HG02840 (cell line): ENCODE data around the gene USH1C.

Source experiments
- ATAC-seq: cut with Tn5 transposase; IDR thresholded peaks from one replicate; pipeline ENCODE4 v1.9.1; 2021; ENCODE audit warnings: mild to moderate bottlenecking, moderate library complexity, moderate number of reproducible peaks; ENCODE audit not compliant: unreplicated experiment, low FRiP score

USH1C gene

GRCh38 chr11:17446482-17446881, 97.7 kb downstream of the USH1C start:
- no peak for ATAC-seq

- no peak for ATAC-seq
Measured at GRCh38 chr11:17445240-17445795, 98.9 kb downstream of the USH1C start.

GRCh38 chr11:17443926-17444690, 100.1 kb downstream of the USH1C start:
- no peak for ATAC-seq
